ENCODE results near the gene PLPPR2.
A peak's percentile ranks its signal among the peaks of the same experiment; 100 is the strongest.
"Not testable (repeated sequence)": the region's sequence is repeated elsewhere in the genome, so short reads cannot be mapped to it uniquely, and the experiment has no call there.

The PLPPR2 gene

GRCh38 chr19:11370744-11371143 is 15.5 kb downstream of the PLPPR2 start:
- no peak for FAIRE-seq
- no peak for DNase-seq (ENCODE audit: low spot score)

GRCh38 chr19:11373166-11373884 is 18.1 kb downstream of the PLPPR2 start:
- FAIRE-seq (no peak), DNase-seq (ENCODE audit: low spot score) (no peak)

DNA sequence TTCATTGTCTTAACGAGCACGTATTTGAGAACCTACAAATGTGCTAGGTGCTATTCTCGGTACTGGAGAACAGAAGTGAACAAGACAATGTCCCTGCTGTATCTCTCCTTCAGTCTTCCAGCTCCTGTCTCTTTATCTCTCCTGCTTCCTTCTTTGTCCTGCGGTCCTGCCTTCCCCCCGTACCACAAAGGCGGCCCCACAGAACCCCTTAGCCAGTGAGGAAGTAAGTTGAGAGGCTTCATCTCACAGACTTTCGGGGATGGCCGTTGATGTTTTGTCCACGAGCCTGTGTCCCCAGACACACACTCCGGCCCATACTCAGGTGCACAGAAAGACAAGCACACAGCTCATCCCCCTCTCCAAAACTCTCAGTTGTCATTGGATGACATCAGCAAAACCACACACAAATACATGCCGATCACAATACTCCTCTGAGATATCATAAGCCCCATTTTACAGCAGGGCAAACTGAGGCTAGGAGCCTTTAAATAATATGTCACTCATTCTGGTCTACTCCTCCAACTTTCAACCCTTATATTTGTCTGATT is 18.7 kb downstream of the PLPPR2 start:
- FAIRE-seq, result no peak
- no peak for DNase-seq (ENCODE audit: low spot score)

- peak; percentile 27 for FAIRE-seq
- DNase-seq (ENCODE audit: low spot score), result peak; percentile 94
Observed at GRCh38 chr19:11374433-11375142, 19.4 kb downstream of the PLPPR2 start, which contains the start of gene SWSAP1. SWSAP1 (plus strand) TSS chr19:11374666; CDS start chr19:11374681, 15 bp downstream.

GRCh38 chr19:11375143-11375948 is 20.1 kb downstream of the PLPPR2 start:
- DNase-seq (ENCODE audit: low spot score), result no peak

GRCh38 chr19:11377237-11377636 is 22.0 kb downstream of the PLPPR2 start:
- FAIRE-seq (no peak), DNase-seq (ENCODE audit: low spot score) (no peak)

More at GRCh38 chr19:11375143-11375948, 20.1 kb downstream of the PLPPR2 start:
- no peak for FAIRE-seq

- DNase-seq (ENCODE audit: low spot score) (no peak), FAIRE-seq (no peak)
Observed at GRCh38 chr19:11377756-11378155, 22.5 kb downstream of the PLPPR2 start.

GRCh38 chr19:11378319-11379189 is 23.3 kb downstream of the PLPPR2 start:
- FAIRE-seq, result no peak
- no peak for DNase-seq (ENCODE audit: low spot score)

GRCh38 chr19:11379269-11379845 is 24.1 kb downstream of the PLPPR2 start:
- not testable (repeated sequence) for DNase-seq (ENCODE audit: low spot score); FAIRE-seq

DNA sequence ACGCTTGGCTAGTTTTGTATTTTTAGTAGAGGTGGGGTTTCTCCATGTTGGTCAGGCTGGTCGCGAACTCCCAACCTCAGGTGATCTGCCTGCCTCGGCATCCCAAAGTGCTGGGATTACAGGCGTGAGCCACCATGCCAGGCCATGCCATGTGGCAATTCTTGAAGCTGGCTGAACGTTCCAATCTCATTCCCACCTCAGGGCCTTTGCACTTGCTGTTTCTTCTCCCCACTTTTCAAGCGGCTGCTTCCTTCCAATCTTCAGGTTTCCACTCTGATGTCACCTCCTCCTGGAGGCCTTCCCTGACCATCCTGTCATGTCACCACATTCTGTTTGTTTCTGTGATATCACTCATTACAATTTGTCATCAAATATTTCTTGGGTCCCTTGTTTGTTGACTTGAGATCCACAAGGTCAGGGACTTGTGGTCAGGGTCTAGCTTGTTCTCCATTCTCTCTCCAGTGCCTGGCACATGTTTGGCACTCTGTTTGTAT is 24.7 kb downstream of the PLPPR2 start:
- FAIRE-seq (no peak), DNase-seq (ENCODE audit: low spot score) (no peak)

- no peak for FAIRE-seq
Observed at GRCh38 chr19:11380653-11381537, 25.7 kb downstream of the PLPPR2 start.

GRCh38 chr19:11382898-11383705 is 27.9 kb downstream of the PLPPR2 start:
- FAIRE-seq (no peak), DNase-seq (ENCODE audit: low spot score) (peak; percentile 62)

More at GRCh38 chr19:11380653-11381537, 25.7 kb downstream of the PLPPR2 start:
- peak; percentile 93 for DNase-seq (ENCODE audit: low spot score)

- DNase-seq (ENCODE audit: low spot score), result no peak
- FAIRE-seq, result no peak
Observed at GRCh38 chr19:11383706-11384048, 28.4 kb downstream of the PLPPR2 start.

- DNase-seq (ENCODE audit: low spot score), result no peak
- no peak for FAIRE-seq
Observed at GRCh38 chr19:11384778-11385129, 29.5 kb downstream of the PLPPR2 start.

GRCh38 chr19:11387162-11388034 is 32.2 kb downstream of the PLPPR2 start:
- DNase-seq (ENCODE audit: low spot score), result no peak
- FAIRE-seq, result no peak

- DNase-seq (ENCODE audit: low spot score) (no peak), FAIRE-seq (no peak)
Observed at GRCh38 chr19:11390359-11390758, 35.1 kb downstream of the PLPPR2 start.

DNA sequence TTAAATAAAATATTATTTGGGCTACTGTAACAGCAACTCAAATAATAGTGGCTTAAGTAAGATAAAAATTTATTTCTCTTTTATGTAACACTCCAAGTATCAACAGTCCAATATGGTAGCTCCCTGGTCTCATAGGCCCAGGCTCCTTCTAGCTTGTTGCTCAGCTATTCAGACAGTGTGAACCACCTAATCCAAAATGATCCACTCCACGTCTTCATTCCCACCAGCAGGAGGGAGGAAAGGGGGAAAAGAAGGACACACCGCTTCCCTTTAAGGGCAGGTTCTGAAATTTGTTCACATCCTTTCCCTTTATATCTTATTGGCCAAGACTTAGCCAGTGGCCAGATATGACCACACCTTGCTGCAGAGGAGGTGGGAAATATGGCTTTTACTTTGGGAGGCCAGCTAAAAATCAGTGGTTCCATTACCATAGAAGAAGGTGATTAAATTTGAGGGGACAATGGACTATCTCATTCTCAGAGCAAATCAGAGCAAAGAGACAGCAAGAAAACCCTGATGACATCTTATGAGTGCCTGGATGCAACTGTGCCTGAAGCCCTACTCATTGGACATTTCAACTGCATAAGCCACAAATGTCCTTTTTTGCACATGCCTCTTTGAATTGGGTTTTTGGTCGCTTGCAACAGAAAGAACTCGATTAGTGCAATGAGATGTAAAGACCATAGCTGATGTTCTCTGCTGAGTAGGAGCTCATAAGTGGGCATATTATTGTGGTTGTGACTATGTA is 35.9 kb downstream of the PLPPR2 start:
- DNase-seq (ENCODE audit: low spot score) (no peak), FAIRE-seq (no peak)
